H1 (cell line): ENCODE results near the gene C18orf63.

Source experiments
- CTCF ChIP-seq, 3 experiments: IDR thresholded peaks; 1 replicate in 2 of 3; 2 replicates in 1 of 3; pipeline versions ENCODE4 v1.5.1 to v1.6.1; 2011; ENCODE audit warnings: low read length in 3 of 3, mild to moderate bottlenecking in 3 of 3, inconsistent platforms in 2 of 3, low read depth in 1 of 3, moderate library complexity in 1 of 3; ENCODE audit not compliant: insufficient read depth in 1 of 3; ENCODE audit errors: control extremely low read depth in 1 of 3
- POLR2AphosphoS5 ChIP-seq: IDR thresholded peaks from 2 replicates; pipeline ENCODE4 v1.6.1; 2011; ENCODE audit warnings: low read depth, low read length
- TBP ChIP-seq: IDR thresholded peaks from 2 replicates; pipeline ENCODE4 v1.6.1; 2011; ENCODE audit warnings: low read depth, low read length, improper control_type of control experiment

- TF ChIP-seq TBP (no peak), POLR2AphosphoS5 (no peak), CTCF (IDR thresholded peaks at IDR 0.05; ENCODE audit: control extremely low read depth in 1 of 3, insufficient read depth in 1 of 3, low read depth in 1 of 3, low read length in 3 of 3) (no peak)
Measured at GRCh38 chr18:74286106-74286855, 29.4 kb upstream of the C18orf63 start.
